ENCODE data around the gene FYB1. TPM values are rescaled to one million over a fixed set of nuclear protein-coding genes. Genes with fewer than 3 reads are reported as not detected.

FYB1 gene
- total RNA-seq, 1 experiment from 2014 or later, result 0.52 TPM

DNA sequence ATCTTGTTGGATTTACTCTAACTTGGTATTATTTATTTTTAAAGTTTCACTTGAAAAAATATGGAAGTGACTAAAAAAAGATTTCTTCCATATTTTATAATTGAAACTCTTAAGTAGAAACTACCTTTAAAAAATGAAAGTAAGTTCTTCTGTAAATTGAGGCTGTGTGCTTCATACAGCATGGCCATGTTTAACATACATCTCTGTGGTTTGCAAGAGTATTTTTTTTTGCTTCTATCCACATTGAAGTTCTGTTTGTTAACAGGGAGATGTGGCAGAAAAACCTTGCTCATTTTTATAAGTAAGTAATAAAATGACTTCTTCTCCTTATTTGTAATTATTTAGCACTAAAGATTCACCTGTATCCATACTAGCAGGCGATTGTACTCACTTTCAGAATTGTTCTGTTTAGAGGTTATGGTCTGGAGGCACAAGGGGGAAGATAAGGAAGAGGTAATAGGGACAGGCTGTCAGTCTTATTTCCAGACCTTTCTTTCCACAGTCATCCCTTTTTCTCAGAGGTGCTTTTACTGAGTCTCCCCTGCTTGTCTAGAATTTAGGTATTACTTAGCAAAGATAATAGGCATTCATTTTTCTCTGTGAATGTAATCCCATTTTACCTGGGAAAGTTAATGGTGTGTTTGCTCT, 16.0 kb downstream of the FYB1 start:
- TF ChIP-seq ATF1 (CRISPR knock-in tag; IDR thresholded peaks at IDR 0.05) (no peak), FOXP1 (CRISPR knock-in tag; IDR thresholded peaks at IDR 0.05; ENCODE audit: borderline replicate concordance) (no peak), TEAD4 (CRISPR knock-in tag; IDR thresholded peaks at IDR 0.05) (no peak)
- no peak for ATAC-seq
- no peak for DNase-seq (ENCODE audit: low spot score)
- peaks cover 21% of the 10 kb centered on the region for H3K4me1 Mint-ChIP-seq
- H3K4me3 Mint-ChIP-seq, result no peak overlapping the region
- no peaks in the 10 kb centered on the region for H3K36me3 Mint-ChIP-seq
- CTCF ChIA-PET, result interaction anchor here (0.7 kb wide), 1 partner anchor 14 kb away, joined by 3 read pairs; no protein-coding TSS in a partner anchor
- H3K9me3 Mint-ChIP-seq, result no peaks in the 10 kb centered on the region
- POLR2A ChIA-PET, result no interaction called here
- no peak overlapping the region for H3K27ac Mint-ChIP-seq
- no peaks in the 10 kb centered on the region for H3K27me3 Mint-ChIP-seq (ENCODE audit: low read depth)

DNA sequence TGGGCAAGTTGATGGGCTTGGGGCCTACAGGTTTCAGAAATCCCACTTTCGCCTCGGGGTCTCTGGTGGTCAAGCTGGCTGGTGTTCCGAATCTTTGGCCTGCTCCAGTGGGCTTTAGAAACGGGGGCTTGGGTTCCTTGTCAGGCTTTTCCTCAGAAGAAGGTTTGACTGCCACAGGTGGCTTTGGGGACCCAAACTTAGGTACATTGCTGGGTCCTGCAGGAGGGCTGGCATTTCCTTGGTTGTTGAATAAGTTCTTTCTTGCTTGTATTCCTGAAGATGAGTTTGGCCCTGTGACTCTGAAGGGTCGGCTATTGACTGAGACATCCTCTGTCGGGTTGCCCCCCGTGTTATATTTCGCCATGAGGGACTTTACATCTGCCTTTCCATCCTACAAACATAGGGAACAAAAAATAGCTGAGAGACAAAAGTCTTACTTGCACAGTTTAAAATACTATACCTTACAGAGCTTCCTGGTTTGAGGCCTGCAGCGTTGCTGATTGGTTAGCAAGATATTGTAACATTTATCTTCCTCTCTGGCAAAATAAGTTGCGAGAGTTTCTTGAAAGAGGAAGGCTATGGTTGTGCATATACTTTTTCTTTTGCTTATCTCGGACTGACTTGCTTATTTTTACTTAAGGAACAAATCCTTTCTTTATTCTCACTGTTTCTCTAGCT, 16.6 kb downstream of the FYB1 start:
- Mint-ChIP-seq H3K27me3 (ENCODE audit: low read depth) (no peaks in the 10 kb centered on the region), H3K4me3 (no peak overlapping the region), H3K9me3 (no peaks in the 10 kb centered on the region), H3K36me3 (no peaks in the 10 kb centered on the region), H3K27ac (no peak overlapping the region), H3K4me1 (peaks cover 15% of the 10 kb centered on the region)
- DNase-seq (ENCODE audit: low spot score) (no peak), ATAC-seq (no peak)
- TF ChIP-seq ZNF423 (CRISPR knock-in tag; IDR thresholded peaks at IDR 0.05), result no peak
- no peak for TF ChIP-seq FOXJ3 (CRISPR knock-in tag; IDR thresholded peaks at IDR 0.05; ENCODE audit: borderline replicate concordance)
- ChIA-PET POLR2A (no interaction called here), CTCF (interaction anchor here (0.7 kb wide), 1 partner anchor 15 kb away, joined by 3 read pairs; no protein-coding TSS in a partner anchor)

DNA sequence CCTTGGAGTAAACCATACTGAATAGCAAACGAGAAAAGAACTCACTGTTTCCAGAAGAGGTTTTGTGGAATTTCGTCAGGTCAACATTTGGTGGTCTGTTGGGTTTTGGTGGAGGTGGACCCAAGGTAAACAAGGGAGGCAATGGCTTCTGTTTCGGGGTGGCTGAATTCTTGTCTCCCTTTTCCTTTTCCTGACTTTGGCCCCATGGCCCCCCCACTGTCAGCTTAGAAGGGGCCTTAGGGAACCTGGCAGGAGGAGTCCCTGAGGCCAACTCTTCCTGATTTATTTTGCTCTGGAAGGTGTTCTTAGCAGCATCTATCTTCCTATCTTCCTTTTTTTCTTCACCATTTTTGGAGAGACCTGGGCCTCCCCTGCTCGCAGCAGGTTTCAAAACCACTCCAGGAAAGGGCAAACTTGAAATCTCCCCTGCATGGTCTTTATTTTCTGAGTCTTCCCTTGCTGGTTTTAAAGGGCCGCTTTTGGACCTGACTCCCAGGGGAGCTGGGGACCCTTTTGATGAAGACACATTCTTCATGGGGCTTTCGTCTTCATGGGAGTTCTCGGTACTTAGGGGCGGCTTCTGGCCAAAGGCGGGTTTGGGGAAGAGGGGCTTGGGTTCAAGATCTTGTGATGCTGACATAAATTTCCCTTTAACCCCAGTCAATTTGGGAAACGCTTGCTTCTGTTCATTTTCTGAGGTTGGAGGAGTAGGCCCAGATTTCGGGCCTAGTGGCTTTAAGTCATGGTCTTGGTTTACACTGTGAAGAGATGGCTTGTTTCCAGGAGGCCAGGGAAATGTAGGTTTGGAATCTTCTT, 17.4 kb downstream of the FYB1 start:
- TF ChIP-seq SP1 (CRISPR knock-in tag; conservative IDR thresholded peaks at IDR 0.05), result no peak
- TF ChIP-seq, protein P1, sequence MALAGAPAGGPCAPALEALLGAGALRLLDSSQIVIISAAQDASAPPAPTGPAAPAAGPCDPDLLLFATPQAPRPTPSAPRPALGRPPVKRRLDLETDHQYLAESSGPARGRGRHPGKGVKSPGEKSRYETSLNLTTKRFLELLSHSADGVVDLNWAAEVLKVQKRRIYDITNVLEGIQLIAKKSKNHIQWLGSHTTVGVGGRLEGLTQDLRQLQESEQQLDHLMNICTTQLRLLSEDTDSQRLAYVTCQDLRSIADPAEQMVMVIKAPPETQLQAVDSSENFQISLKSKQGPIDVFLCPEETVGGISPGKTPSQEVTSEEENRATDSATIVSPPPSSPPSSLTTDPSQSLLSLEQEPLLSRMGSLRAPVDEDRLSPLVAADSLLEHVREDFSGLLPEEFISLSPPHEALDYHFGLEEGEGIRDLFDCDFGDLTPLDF (CRISPR knock-in tag; IDR thresholded peaks at IDR 0.05), result no peak
- no peak overlapping the region for H3K27ac Mint-ChIP-seq
- no peak overlapping the region for H3K4me3 Mint-ChIP-seq
- POLR2A ChIA-PET, result no interaction called here
- no peaks in the 10 kb centered on the region for H3K36me3 Mint-ChIP-seq
- CTCF ChIA-PET, result interaction anchor here (2.1 kb wide), 1 partner anchor 16 kb away, joined by 10 read pairs; no protein-coding TSS in a partner anchor
- H3K27me3 Mint-ChIP-seq (ENCODE audit: low read depth), result no peaks in the 10 kb centered on the region
- ATAC-seq, result no peak
- DNase-seq (ENCODE audit: low spot score), result no peak
- H3K4me1 Mint-ChIP-seq, result peaks cover 10% of the 10 kb centered on the region
- H3K9me3 Mint-ChIP-seq, result no peaks in the 10 kb centered on the region

DNA sequence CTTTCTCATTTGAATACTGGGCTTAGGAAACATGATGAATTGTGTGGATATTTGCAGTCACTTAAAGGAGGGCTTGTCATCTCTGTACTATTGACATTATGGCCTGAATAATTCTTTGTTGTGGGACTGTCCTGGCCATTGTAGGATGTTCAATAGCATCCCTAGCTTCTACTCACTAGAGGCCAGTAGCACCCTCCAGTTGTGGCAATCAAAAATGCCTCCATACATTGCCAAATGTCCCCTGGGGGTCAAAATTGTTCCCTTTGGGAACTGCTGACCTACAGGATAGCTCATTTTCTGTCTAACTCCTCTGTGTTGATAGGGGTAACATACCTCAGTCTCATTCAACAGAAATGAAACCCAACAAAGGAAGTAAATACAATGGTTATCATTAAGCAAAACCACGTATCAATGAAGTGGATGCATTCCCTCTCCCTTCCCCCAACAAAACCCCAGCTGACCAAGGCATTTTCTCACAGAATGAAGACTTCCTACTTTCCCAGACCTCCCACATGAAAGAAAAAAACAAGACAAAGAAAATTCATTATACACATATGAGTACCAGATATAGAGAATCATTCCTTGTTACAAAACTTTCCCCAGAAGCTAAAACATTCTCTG, 18.1 kb downstream of the FYB1 start:
- POLR2A ChIA-PET, result no interaction called here
- Mint-ChIP-seq H3K9me3 (no peaks in the 10 kb centered on the region), H3K36me3 (no peaks in the 10 kb centered on the region), H3K27ac (no peak overlapping the region), H3K4me3 (no peak overlapping the region), H3K4me1 (peaks cover 4% of the 10 kb centered on the region; the same call in 1 of the 2 replicates), H3K27me3 (ENCODE audit: low read depth) (no peaks in the 10 kb centered on the region)
- ATAC-seq, result no peak
- CTCF ChIA-PET, result interaction anchor here (2.1 kb wide), 1 partner anchor 16 kb away, joined by 10 read pairs; no protein-coding TSS in a partner anchor
- no peak for DNase-seq (ENCODE audit: low spot score)
- TF ChIP-seq ZNF317 (CRISPR knock-in tag; IDR thresholded peaks at IDR 0.05; ENCODE audit: borderline replicate concordance, low read depth) (no peak), RORB (CRISPR knock-in tag; IDR thresholded peaks at IDR 0.05) (no peak), MXD4 (CRISPR knock-in tag; IDR thresholded peaks at IDR 0.05; ENCODE audit: borderline replicate concordance) (no peak), CREM (CRISPR knock-in tag; IDR thresholded peaks at IDR 0.05) (no peak), SMAD3 (CRISPR knock-in tag; IDR thresholded peaks at IDR 0.05; ENCODE audit: borderline replicate concordance) (no peak), GRHL2 (CRISPR knock-in tag; IDR thresholded peaks at IDR 0.05; ENCODE audit: insufficient replicate concordance, severe bottlenecking) (no peak), SP1 (CRISPR knock-in tag; conservative IDR thresholded peaks at IDR 0.05) (no peak)
- TF ChIP-seq, protein P2, sequence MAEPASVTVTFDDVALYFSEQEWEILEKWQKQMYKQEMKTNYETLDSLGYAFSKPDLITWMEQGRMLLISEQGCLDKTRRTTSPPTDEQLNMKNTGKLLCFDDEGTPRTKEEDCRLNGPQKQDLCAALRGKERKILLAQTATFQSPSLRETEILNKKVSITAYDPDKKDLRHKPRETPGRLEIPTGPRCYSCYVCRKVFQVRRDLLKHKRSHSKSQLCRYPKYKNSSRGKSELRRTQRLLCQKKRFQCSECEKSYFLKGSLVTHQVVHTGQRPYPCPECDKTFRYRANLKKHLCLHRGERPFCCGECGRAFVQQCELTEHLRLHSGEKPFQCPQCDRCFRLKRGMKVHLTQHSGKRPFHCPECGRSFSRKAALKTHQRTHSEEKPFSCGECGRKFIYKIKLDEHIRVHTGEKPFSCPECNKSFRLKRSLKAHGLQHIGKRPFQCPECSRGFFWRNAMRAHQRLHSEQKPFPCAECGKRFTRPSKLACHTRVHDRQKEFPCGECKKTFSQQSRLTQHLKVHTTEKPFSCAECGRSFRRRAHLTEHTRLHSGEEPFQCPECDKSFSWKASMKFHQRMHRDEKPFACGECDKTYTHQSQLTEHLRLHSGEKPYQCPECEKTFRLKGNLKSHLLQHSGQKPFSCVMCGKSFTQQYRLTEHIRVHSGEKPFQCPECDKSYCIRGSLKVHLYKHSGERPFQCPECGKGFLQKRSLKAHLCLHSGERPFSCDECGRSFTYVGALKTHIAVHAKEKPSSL (CRISPR knock-in tag; conservative IDR thresholded peaks at IDR 0.05), result no peak
- TF ChIP-seq, protein P3, sequence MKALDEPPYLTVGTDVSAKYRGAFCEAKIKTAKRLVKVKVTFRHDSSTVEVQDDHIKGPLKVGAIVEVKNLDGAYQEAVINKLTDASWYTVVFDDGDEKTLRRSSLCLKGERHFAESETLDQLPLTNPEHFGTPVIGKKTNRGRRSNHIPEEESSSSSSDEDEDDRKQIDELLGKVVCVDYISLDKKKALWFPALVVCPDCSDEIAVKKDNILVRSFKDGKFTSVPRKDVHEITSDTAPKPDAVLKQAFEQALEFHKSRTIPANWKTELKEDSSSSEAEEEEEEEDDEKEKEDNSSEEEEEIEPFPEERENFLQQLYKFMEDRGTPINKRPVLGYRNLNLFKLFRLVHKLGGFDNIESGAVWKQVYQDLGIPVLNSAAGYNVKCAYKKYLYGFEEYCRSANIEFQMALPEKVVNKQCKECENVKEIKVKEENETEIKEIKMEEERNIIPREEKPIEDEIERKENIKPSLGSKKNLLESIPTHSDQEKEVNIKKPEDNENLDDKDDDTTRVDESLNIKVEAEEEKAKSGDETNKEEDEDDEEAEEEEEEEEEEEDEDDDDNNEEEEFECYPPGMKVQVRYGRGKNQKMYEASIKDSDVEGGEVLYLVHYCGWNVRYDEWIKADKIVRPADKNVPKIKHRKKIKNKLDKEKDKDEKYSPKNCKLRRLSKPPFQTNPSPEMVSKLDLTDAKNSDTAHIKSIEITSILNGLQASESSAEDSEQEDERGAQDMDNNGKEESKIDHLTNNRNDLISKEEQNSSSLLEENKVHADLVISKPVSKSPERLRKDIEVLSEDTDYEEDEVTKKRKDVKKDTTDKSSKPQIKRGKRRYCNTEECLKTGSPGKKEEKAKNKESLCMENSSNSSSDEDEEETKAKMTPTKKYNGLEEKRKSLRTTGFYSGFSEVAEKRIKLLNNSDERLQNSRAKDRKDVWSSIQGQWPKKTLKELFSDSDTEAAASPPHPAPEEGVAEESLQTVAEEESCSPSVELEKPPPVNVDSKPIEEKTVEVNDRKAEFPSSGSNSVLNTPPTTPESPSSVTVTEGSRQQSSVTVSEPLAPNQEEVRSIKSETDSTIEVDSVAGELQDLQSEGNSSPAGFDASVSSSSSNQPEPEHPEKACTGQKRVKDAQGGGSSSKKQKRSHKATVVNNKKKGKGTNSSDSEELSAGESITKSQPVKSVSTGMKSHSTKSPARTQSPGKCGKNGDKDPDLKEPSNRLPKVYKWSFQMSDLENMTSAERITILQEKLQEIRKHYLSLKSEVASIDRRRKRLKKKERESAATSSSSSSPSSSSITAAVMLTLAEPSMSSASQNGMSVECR (CRISPR knock-in tag; IDR thresholded peaks at IDR 0.05; ENCODE audit: borderline replicate concordance), result no peak

Data from WTC11 (cell line).